ENCODE results near the gene IRF4.

IRF4 gene

DNA sequence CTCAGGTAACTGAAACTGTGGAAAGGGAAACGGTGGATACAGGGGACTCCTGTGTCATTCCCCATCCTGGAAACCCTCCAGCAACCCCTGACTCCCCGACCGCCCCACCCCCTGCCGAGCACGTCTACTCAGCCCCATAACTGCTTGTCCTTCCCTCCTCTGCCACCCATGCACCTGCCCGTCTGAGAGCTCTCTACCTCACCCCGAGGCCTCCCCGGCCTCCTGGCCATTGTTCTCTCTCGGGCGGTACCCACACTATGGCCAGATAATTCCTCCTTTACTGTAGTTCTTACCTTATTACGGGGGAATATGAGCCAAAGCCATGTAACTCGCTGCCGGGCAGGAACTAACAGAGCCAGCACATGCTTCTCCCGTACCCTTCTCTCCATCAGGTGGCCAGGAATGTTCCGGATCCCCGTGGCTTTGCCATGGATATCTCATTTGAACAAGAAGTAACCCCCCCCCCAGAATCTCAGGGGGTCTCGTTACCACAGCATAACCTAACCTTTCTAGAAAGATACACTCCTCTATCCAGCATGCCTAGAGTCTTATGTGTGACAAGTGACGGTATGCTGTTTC lies 4.8 kb upstream of the IRF4 start:
- no peak overlapping the region for H3K27ac ChIP-seq (ENCODE audit: low read depth, low read length)
- no peaks in the 10 kb centered on the region for H3K4me1 ChIP-seq (ENCODE audit: control insufficient read depth, insufficient read depth, low read length)
- peaks cover 42% of the 10 kb centered on the region for H3K27me3 ChIP-seq (ENCODE audit: control insufficient read depth, insufficient read depth, low read length)
- no peaks in the 10 kb centered on the region for H3K36me3 ChIP-seq (ENCODE audit: control insufficient read depth, insufficient read depth, low read length)
- no peak overlapping the region for H3K9ac ChIP-seq (ENCODE audit: low read depth, low read length)
- H3K9me3 ChIP-seq (ENCODE audit: control insufficient read depth, insufficient read depth, low read length): peaks cover 4% of the 10 kb centered on the region
- H3K4me3 ChIP-seq (ENCODE audit: low read depth, low read length): no peak overlapping the region

DNA sequence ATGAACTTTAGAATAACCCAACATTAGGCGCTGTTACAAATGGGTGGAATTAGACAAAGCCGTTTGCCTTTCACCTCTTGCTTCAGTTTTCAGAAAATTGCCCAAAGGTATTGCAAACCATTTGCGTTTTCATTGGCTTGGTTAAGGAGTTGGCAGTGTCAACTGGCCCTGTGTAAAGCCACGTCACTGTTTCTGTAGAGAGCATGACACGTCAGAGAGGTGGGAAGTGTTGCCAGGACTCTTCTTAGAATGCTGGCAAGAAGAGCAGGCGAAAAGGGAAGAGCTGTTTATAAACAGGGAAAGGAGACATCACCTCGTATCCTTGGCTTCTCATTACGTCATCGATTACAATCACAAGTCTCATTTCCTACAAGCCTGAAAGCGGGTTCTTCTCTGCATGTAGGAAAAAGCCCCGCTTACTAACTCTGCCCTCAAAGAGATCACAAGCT lies 4.2 kb upstream of the IRF4 start:
- H3K27ac ChIP-seq (ENCODE audit: low read depth, low read length): no peak overlapping the region
- H3K9ac ChIP-seq (ENCODE audit: low read depth, low read length): no peak overlapping the region
- H3K4me3 ChIP-seq (ENCODE audit: low read depth, low read length): no peak overlapping the region
- no peaks in the 10 kb centered on the region for H3K36me3 ChIP-seq (ENCODE audit: control insufficient read depth, insufficient read depth, low read length)
- peaks cover 47% of the 10 kb centered on the region for H3K27me3 ChIP-seq (ENCODE audit: control insufficient read depth, insufficient read depth, low read length)
- no peaks in the 10 kb centered on the region for H3K9me3 ChIP-seq (ENCODE audit: control insufficient read depth, insufficient read depth, low read length)
- H3K4me1 ChIP-seq (ENCODE audit: control insufficient read depth, insufficient read depth, low read length): no peaks in the 10 kb centered on the region

DNA sequence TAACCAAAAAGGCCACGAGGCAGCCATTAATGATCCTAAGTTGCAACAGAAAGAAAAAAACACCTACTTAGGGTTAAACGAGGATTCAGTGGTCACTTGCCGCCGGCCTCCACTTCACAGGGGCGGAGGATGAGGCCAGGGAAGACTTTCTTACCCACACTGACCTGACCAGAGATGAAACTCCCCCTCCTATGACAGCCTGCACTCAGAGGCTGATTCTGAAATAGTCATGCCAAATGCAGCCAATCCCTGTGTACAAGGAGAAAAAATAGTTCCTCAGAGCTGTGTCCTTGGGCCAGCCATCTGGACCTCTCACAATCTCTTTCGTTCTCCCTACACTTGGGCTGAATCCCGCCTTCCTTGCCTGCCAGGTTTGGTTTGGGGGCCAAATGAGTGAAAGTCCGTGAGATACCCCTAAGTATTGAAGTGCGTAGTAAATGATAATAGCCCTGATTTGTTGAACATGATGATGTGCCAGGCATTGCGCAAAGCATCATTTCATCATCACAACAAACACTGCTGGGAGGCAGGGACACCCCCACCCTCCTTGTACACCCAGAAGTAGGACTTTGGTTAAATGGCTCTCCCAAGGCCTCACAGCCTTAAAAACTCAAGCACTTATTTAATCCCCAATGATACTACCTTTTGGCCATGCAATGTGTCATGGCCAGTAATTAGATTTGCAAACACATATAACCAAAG lies 3.2 kb upstream of the IRF4 start:
- Histone ChIP-seq H3K27me3 (ENCODE audit: control insufficient read depth, insufficient read depth, low read length) (peaks cover 57% of the 10 kb centered on the region), H3K9me3 (ENCODE audit: control insufficient read depth, insufficient read depth, low read length) (no peaks in the 10 kb centered on the region), H3K27ac (ENCODE audit: low read depth, low read length) (no peak overlapping the region), H3K9ac (ENCODE audit: low read depth, low read length) (no peak overlapping the region), H3K4me1 (ENCODE audit: control insufficient read depth, insufficient read depth, low read length) (no peaks in the 10 kb centered on the region), H3K36me3 (ENCODE audit: control insufficient read depth, insufficient read depth, low read length) (no peaks in the 10 kb centered on the region), H3K4me3 (ENCODE audit: low read depth, low read length) (no peak overlapping the region)

DNA sequence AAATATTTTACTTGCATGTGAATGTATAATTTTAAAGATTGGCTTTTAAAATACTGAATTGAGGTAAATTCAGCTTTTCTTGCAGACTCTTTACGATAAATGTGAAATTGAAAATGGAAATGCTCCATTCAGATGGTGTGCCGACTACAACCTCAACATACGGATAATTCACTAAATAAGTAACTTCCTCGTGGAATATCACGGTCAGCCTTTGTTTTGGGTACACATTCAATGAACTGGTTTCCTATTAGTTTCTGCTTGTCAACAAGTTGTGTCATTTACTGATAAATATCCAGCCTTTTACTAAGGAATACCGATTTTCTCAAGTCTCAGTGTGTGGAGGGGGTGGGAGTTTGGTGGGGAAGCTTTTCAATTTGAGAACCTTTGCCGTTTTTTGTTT lies 2.4 kb upstream of the IRF4 start:
- Histone ChIP-seq H3K4me3 (ENCODE audit: low read depth, low read length) (no peak overlapping the region), H3K4me1 (ENCODE audit: control insufficient read depth, insufficient read depth, low read length) (peaks cover 6% of the 10 kb centered on the region), H3K36me3 (ENCODE audit: control insufficient read depth, insufficient read depth, low read length) (no peaks in the 10 kb centered on the region), H3K9ac (ENCODE audit: low read depth, low read length) (no peak overlapping the region), H3K27ac (ENCODE audit: low read depth, low read length) (no peak overlapping the region), H3K27me3 (ENCODE audit: control insufficient read depth, insufficient read depth, low read length) (peaks cover 65% of the 10 kb centered on the region), H3K9me3 (ENCODE audit: control insufficient read depth, insufficient read depth, low read length) (no peaks in the 10 kb centered on the region)

DNA sequence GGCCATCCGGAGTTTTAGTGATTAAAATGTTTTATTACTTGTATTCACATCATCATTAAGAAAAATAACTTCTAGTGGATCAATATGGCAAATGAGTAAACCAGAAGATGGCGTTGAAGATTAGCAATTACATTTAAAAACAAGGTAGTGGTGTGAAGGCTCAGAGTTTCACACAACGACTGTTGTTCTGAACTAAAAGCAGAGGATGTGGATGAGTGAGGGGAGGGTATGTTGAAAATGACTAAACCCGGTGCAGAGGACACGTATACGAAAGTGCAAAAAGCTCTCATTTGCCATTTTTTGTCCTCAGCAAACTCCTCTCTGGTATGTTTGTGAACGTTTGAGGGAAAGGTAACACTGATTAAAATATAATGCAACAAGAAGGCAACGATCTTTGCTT lies 1.9 kb upstream of the IRF4 start:
- Histone ChIP-seq H3K27me3 (ENCODE audit: control insufficient read depth, insufficient read depth, low read length) (peaks cover 70% of the 10 kb centered on the region), H3K4me3 (ENCODE audit: low read depth, low read length) (no peak overlapping the region), H3K36me3 (ENCODE audit: control insufficient read depth, insufficient read depth, low read length) (no peaks in the 10 kb centered on the region), H3K9ac (ENCODE audit: low read depth, low read length) (no peak overlapping the region), H3K27ac (ENCODE audit: low read depth, low read length) (no peak overlapping the region), H3K4me1 (ENCODE audit: control insufficient read depth, insufficient read depth, low read length) (peaks cover 6% of the 10 kb centered on the region), H3K9me3 (ENCODE audit: control insufficient read depth, insufficient read depth, low read length) (no peaks in the 10 kb centered on the region)

DNA sequence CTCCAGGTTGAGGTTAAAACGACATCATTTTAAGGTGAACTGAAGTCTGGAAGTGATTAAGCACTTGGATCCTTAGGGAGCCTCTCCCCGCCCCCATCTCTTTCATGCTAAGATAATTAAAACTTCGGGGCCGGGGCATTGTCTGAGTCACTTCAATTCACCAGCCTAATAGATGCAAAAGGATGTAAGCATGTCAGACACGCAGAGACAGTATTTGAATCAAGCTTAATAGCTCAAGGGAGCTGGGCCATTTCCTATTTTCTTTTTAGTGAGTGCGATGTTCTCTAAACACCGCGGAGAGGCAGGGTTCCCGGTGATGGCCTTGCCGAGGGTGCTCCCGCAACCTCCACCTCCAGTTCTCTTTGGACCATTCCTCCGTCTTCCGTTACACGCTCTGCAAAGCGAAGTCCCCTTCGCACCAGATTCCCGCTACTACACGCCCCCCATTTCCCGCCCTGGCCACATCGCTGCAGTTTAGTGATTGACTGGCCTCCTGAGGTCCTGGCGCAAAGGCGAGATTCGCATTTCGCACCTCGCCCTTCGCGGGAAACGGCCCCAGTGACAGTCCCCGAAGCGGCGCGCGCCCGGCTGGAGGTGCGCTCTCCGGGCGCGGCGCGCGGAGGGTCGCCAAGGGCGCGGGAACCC lies 516 bp upstream of the IRF4 start:
- Histone ChIP-seq H3K4me3 (ENCODE audit: low read depth, low read length) (peak overlapping the region; percentile 64), H3K9me3 (ENCODE audit: control insufficient read depth, insufficient read depth, low read length) (no peaks in the 10 kb centered on the region), H3K4me1 (ENCODE audit: control insufficient read depth, insufficient read depth, low read length) (peaks cover 6% of the 10 kb centered on the region), H3K27ac (ENCODE audit: low read depth, low read length) (no peak overlapping the region), H3K36me3 (ENCODE audit: control insufficient read depth, insufficient read depth, low read length) (no peaks in the 10 kb centered on the region; the same call in 1 of the 2 replicates), H3K9ac (ENCODE audit: low read depth, low read length) (no peak overlapping the region), H3K27me3 (ENCODE audit: control insufficient read depth, insufficient read depth, low read length) (peaks cover 83% of the 10 kb centered on the region)

DNA sequence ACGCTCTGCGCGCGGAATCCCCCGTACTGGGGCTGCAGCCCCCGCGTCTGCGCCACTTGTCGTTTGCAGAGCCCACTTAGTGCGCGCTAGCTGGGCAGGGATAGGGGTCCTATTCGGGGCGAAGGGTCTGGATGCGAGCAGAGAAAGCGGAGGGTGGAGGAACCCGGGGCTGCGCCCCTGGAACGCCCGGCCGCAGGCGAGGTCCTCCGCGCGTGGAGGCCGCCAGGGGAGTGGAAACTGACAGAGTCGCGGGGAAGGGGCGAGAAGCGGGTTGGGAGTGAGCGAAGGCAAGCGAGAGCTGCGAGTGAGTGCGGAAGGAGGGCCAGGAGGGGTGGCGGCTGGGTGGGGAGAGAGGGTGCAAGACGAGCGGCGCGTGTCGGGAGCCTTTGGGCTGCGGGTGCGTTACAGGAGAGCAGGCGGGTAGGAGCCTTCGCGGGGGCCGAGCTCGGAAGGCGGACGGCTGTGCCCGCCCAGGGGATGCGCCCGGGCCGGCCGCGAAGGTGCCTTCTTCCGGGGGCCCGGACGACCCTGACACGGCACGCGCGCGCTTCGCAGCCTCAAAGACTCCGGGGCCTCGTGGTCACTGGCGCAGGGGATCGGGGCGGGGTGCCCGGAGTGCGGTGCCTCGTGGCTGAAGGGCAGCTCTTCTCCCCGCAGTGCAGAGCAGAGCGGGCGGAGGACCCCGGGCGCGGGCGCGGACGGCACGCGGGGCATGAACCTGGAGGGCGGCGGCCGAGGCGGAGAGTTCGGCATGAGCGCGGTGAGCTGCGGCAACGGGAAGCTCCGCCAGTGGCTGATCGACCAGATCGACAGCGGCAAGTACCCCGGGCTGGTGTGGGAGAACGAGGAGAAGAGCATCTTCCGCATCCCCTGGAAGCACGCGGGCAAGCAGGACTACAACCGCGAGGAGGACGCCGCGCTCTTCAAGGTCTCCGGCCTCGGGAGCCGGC lies 1.2 kb downstream of the IRF4 start:
- peaks cover 6% of the 10 kb centered on the region for H3K4me1 ChIP-seq (ENCODE audit: control insufficient read depth, insufficient read depth, low read length)
- H3K9ac ChIP-seq (ENCODE audit: low read depth, low read length): no peak overlapping the region
- no peaks in the 10 kb centered on the region for H3K9me3 ChIP-seq (ENCODE audit: control insufficient read depth, insufficient read depth, low read length)

DNA sequence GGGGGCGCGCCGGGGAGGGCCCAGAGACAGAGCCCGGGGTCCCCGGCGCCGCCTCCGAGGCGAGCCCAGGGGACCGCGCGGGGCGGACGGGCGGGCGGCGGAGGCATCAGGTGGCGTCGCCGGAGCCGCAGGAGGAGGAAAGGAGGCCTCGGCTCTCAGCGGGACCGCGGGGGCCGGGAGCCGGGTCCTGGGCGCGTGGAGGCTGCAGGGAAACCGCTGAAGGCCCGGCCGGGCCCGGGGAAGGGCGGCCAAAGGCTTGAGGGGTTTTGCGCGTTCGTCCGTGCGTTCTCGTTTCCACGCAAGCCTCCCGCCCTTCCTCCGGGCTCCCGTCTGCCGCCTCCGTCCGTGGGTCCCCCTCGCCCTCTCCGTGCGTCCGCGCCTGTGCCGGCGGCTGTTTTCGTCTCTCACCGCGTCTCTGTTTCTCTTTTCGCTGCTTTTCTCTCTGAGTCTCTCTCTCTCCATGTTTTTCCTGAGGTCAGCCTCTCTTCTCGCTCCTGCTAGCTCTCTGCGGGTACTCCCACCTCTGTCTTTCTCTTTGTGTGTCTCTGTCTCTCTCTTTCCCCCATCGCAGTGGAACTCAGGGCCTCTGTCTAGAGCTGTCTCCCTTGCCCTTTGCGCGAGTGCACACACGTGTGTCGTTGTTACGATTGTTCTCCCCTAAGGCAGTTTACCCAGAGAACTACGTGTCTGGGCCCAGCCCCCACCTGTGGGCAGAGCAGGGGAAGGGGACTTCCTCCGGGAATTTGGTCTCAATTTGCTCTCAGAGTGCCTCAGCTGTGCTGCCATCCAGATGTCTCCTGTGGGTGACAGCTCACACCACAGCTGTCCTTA lies 2.1 kb downstream of the IRF4 start:
- Histone ChIP-seq H3K9ac (ENCODE audit: low read depth, low read length) (0 out of 2 replicates have a peak overlapping the region, but pooled peaks have one; percentile 29), H3K27me3 (ENCODE audit: control insufficient read depth, insufficient read depth, low read length) (peaks cover 83% of the 10 kb centered on the region), H3K27ac (ENCODE audit: low read depth, low read length) (no peak overlapping the region), H3K4me1 (ENCODE audit: control insufficient read depth, insufficient read depth, low read length) (peaks cover 6% of the 10 kb centered on the region), H3K9me3 (ENCODE audit: control insufficient read depth, insufficient read depth, low read length) (no peaks in the 10 kb centered on the region), H3K36me3 (ENCODE audit: control insufficient read depth, insufficient read depth, low read length) (no peaks in the 10 kb centered on the region; the same call in 1 of the 2 replicates), H3K4me3 (ENCODE audit: low read depth, low read length) (peak overlapping the region; percentile 64)

More for the DNA sequence above, 1.2 kb downstream of the IRF4 start:
- H3K27me3 ChIP-seq (ENCODE audit: control insufficient read depth, insufficient read depth, low read length): peaks cover 84% of the 10 kb centered on the region
- peak overlapping the region; percentile 64 for H3K4me3 ChIP-seq (ENCODE audit: low read depth, low read length)
- no peak overlapping the region for H3K27ac ChIP-seq (ENCODE audit: low read depth, low read length)
- no peaks in the 10 kb centered on the region; the same call in 1 of the 2 replicates for H3K36me3 ChIP-seq (ENCODE audit: control insufficient read depth, insufficient read depth, low read length)

DNA sequence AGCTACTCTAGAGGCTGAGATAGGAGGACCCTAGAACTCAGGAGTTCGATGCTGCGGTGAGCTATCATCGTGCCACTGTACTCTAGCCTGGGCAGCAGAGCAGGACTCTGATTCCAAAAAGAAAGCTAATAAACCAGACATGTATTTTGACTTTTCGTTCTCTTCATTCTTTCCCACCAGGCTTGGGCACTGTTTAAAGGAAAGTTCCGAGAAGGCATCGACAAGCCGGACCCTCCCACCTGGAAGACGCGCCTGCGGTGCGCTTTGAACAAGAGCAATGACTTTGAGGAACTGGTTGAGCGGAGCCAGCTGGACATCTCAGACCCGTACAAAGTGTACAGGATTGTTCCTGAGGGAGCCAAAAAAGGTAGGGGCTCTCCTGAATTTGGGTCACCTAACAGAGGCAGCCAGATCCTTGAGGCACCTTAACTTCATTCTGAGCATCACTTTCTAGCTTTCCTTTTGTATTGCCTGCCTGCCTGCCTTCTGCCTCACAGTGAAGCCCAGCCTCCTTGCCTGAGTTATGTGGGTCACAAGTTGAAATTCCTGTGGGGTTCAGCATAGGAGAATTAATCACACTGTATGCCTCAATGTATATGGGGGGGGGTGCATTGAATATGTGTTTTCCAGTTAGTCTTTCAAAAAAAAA lies 3.2 kb downstream of the IRF4 start:
- Histone ChIP-seq H3K4me3 (ENCODE audit: low read depth, low read length) (no peak overlapping the region), H3K9ac (ENCODE audit: low read depth, low read length) (no peak overlapping the region), H3K27me3 (ENCODE audit: control insufficient read depth, insufficient read depth, low read length) (peaks cover 72% of the 10 kb centered on the region), H3K4me1 (ENCODE audit: control insufficient read depth, insufficient read depth, low read length) (peaks cover 6% of the 10 kb centered on the region), H3K36me3 (ENCODE audit: control insufficient read depth, insufficient read depth, low read length) (no peaks in the 10 kb centered on the region; the same call in 1 of the 2 replicates), H3K27ac (ENCODE audit: low read depth, low read length) (no peak overlapping the region), H3K9me3 (ENCODE audit: control insufficient read depth, insufficient read depth, low read length) (no peaks in the 10 kb centered on the region)
